Neural progenitor cell (in vitro differentiated cells): Measurements from ENCODE around the gene SMARCB1. TPM values are rescaled to one million over a fixed set of nuclear protein-coding genes. Genes with fewer than 3 reads are reported as not detected.

ENCODE experiments used
- DNase-seq: peaks from one replicate; pipeline ENCODE4 v3.0.0-alpha.2; 2016; ENCODE audit warnings: low spot score
- H2AFZ ChIP-seq: fragments of 200-600 bp; sonication (generic); replicated peaks from 2 replicates; pipeline ENCODE4 v1.6.1; 2016; ENCODE audit warnings: antibody characterized with exemption
- H3F3A ChIP-seq: fragments of 200-600 bp; sonication (generic); 2 replicates; pipeline ENCODE4 v1.6.1; 2016; ENCODE audit warnings: antibody characterized with exemption, low read depth
- H3K27ac ChIP-seq: fragments of 200-600 bp; sonication (generic); 2 replicates; pipeline ENCODE4 v1.5.1; 2016; ENCODE audit warnings: mild to moderate bottlenecking
- H3K27me3 ChIP-seq: fragments of 200-600 bp; sonication (generic); 2 replicates; pipeline ENCODE4 v1.6.1; 2016; ENCODE audit warnings: mild to moderate bottlenecking, moderate library complexity
- H3K36me3 ChIP-seq: fragments of 200-600 bp; sonication (generic); 2 replicates; pipeline ENCODE4 v1.5.1; 2016
- H3K4me1 ChIP-seq: fragments of 200-600 bp; sonication (generic); 2 replicates; pipeline ENCODE4 v1.6.1; 2016; ENCODE audit warnings: mixed run types
- H3K4me2 ChIP-seq: fragments of 200-600 bp; sonication (generic); 2 replicates; pipeline ENCODE4 v1.6.1; 2016
- H3K4me3 ChIP-seq: fragments of 200-600 bp; sonication (generic); 2 replicates; pipeline ENCODE4 v1.5.1; 2016
- H3K79me2 ChIP-seq: fragments of 200-600 bp; sonication (generic); 2 replicates; pipeline ENCODE4 v1.6.1; 2016; ENCODE audit warnings: low read depth
- H3K9ac ChIP-seq: fragments of 200-600 bp; sonication (generic); 2 replicates; pipeline ENCODE4 v1.6.1; 2016
- H3K9me3 ChIP-seq: fragments of 200-600 bp; sonication (generic); 2 replicates; pipeline ENCODE4 v1.5.1; 2016; ENCODE audit warnings: low read depth
- H4K20me1 ChIP-seq: fragments of 200-600 bp; sonication (generic); 2 replicates; pipeline ENCODE4 v1.6.1; 2016; ENCODE audit warnings: low read depth
- H3K27ac Mint-ChIP-seq: 3 replicates; pipeline ENCODE4 v1.8.0; 2021; ENCODE audit warnings: mixed read lengths
- H3K27me3 Mint-ChIP-seq: 2 replicates; pipeline ENCODE4 v1.8.0; 2022; ENCODE audit warnings: low read depth, mild to moderate bottlenecking, inconsistent platforms, moderate library complexity, mixed read lengths; ENCODE audit not compliant: insufficient read depth
- H3K36me3 Mint-ChIP-seq: 3 replicates; pipeline ENCODE4 v1.8.0; 2021; ENCODE audit warnings: mixed read lengths
- H3K4me1 Mint-ChIP-seq: 3 replicates; pipeline ENCODE4 v1.8.0; 2021; ENCODE audit warnings: mixed read lengths
- H3K4me3 Mint-ChIP-seq: 3 replicates; pipeline ENCODE4 v1.8.0; 2021; ENCODE audit warnings: mild to moderate bottlenecking, moderate library complexity, mixed read lengths
- H3K9me3 Mint-ChIP-seq: 3 replicates; pipeline ENCODE4 v1.8.0; 2020; ENCODE audit warnings: mixed read lengths
- EZH2 ChIP-seq: fragments of 200-600 bp; sonication (generic); IDR thresholded peaks from 2 replicates; pipeline ENCODE4 v1.6.1; 2017; ENCODE audit warnings: antibody characterized with exemption, mild to moderate bottlenecking, moderate library complexity
- EZH2phosphoT487 ChIP-seq: fragments of 200-600 bp; sonication (generic); IDR thresholded peaks from 2 replicates; pipeline ENCODE4 v1.6.1; 2017; ENCODE audit warnings: antibody characterized with exemption
- total RNA-seq: library from RNA; depleted of rRNA; stranded (reverse); fragments of >200 nt; gene quantifications from 2 replicates; pipeline ENCODE4 v1.2.3, GENCODE V29; 2015; ENCODE audit warnings: low replicate concordance
- TF ChIP-seq, protein P1 (sequence below): fragments of 200-600 bp; sonication (generic); IDR thresholded peaks from 2 replicates; pipeline ENCODE4 v1.5.1; 2017; ENCODE audit warnings: antibody characterized with exemption, mild to moderate bottlenecking

Gene SMARCB1
- total RNA-seq, 1 donor from 2014 or later, result 151 TPM

DNA sequence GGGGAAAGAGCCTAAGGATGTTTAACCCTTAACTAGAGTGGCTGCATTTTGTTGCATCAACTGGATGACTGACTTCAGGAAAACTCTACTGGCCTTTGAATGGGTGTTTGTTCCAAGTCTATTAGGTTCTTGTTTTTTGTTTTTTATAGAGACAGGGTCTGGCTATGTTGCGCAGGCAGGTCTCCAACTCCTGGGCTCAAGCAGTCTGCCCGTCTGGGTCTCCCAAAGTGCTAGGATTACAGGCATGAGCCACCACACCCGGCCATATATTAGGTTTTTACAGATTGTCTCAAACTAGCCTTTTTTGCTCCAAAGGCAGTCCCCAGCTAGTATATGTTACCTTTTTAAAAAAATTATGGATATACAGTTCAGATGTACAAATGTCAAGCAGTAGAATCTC is 1.1 kb downstream of the SMARCB1 start:
- Histone ChIP-seq H3K9ac (peak overlapping the region; percentile 55), H3K4me2 (peak overlapping the region; percentile 91), H3F3A (peaks cover 16% of the 10 kb centered on the region), H3K27ac (no peak overlapping the region), H4K20me1 (peaks cover 56% of the 10 kb centered on the region), H3K4me3 (peak overlapping the region; percentile 78), H3K9me3 (no peaks in the 10 kb centered on the region), H3K27me3 (no peaks in the 10 kb centered on the region), H3K36me3 (no peaks in the 10 kb centered on the region), H3K4me1 (peaks cover 24% of the 10 kb centered on the region), H2AFZ (no peak overlapping the region), H3K79me2 (peaks cover 56% of the 10 kb centered on the region)
- Mint-ChIP-seq H3K9me3 (no peaks in the 10 kb centered on the region), H3K4me1 (peaks cover 27% of the 10 kb centered on the region), H3K36me3 (peaks cover 11% of the 10 kb centered on the region), H3K27ac (no peak overlapping the region), H3K4me3 (peak overlapping the region; percentile 93), H3K27me3 (no peaks in the 10 kb centered on the region)
- peak; percentile 1 for DNase-seq
- TF ChIP-seq, protein P1, sequence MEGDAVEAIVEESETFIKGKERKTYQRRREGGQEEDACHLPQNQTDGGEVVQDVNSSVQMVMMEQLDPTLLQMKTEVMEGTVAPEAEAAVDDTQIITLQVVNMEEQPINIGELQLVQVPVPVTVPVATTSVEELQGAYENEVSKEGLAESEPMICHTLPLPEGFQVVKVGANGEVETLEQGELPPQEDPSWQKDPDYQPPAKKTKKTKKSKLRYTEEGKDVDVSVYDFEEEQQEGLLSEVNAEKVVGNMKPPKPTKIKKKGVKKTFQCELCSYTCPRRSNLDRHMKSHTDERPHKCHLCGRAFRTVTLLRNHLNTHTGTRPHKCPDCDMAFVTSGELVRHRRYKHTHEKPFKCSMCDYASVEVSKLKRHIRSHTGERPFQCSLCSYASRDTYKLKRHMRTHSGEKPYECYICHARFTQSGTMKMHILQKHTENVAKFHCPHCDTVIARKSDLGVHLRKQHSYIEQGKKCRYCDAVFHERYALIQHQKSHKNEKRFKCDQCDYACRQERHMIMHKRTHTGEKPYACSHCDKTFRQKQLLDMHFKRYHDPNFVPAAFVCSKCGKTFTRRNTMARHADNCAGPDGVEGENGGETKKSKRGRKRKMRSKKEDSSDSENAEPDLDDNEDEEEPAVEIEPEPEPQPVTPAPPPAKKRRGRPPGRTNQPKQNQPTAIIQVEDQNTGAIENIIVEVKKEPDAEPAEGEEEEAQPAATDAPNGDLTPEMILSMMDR, result no peak
- TF ChIP-seq EZH2 (no peak), EZH2phosphoT487 (no peak)

DNA sequence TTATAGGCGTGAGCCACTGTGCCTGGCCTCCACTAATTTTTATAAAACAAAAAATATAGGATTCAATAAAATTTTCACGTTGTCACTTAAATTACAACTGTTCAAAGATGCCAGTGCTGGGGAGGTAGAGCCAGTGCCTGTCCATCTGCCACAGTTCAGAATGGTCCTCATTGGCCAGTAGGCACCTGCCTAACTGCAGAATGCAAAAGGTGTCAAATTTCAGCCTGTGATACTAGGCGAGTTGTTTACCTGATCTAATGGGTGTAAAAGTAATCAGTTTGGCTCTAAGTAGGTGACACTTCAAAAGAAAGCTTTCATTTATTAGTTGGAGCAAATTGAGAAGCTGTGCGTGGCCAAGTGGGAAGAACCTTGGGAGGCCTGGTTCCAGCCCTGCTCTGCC is 2.4 kb downstream of the SMARCB1 start:
- peak; percentile 18 for DNase-seq
- no peak overlapping the region for H2AFZ ChIP-seq
- H3K36me3 ChIP-seq, result no peaks in the 10 kb centered on the region
- H3K4me3 Mint-ChIP-seq, result no peak overlapping the region
- H3K9ac ChIP-seq, result no peak overlapping the region
- H3K4me3 ChIP-seq, result no peak overlapping the region
- no peak overlapping the region for H3K27ac Mint-ChIP-seq
- peak overlapping the region; percentile 91 for H3K4me2 ChIP-seq
- no peaks in the 10 kb centered on the region for H3K27me3 ChIP-seq
- peaks cover 16% of the 10 kb centered on the region for H3F3A ChIP-seq
- H3K4me1 ChIP-seq, result peaks cover 24% of the 10 kb centered on the region
- H3K4me1 Mint-ChIP-seq, result peaks cover 27% of the 10 kb centered on the region
- no peak for TF ChIP-seq EZH2phosphoT487
- TF ChIP-seq, protein P1, result no peak
- TF ChIP-seq EZH2, result no peak
- H3K27me3 Mint-ChIP-seq, result no peaks in the 10 kb centered on the region
- H3K27ac ChIP-seq, result no peak overlapping the region
- H3K9me3 ChIP-seq, result no peaks in the 10 kb centered on the region
- peaks cover 62% of the 10 kb centered on the region for H3K79me2 ChIP-seq
- H4K20me1 ChIP-seq, result peaks cover 62% of the 10 kb centered on the region
- H3K9me3 Mint-ChIP-seq, result no peaks in the 10 kb centered on the region
- H3K36me3 Mint-ChIP-seq, result peaks cover 15% of the 10 kb centered on the region

DNA sequence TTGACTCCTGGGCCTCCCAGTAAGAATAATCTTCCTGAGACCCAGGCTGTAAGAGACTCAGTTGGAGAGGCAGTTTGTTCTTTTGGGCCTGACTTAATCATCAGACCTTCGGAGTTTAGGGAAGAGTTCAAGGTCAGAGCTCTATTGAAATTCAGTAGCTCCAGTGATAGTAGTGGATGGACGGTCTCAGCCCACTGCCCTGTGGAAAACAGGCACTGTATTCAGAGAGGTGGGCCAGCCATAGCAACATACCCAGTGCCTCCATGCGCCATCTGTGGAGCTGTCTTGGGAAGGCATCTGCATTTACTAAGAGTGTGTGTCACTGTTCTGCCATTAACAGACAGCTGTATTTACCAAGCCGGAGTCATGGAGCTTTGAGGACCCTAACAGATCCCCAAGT is 2.9 kb downstream of the SMARCB1 start:
- no peak overlapping the region for H3K4me3 Mint-ChIP-seq
- Histone ChIP-seq H3K9ac (no peak overlapping the region), H3K27me3 (no peaks in the 10 kb centered on the region), H3K4me2 (peak overlapping the region; percentile 91), H4K20me1 (peaks cover 62% of the 10 kb centered on the region), H3K36me3 (no peaks in the 10 kb centered on the region), H3K79me2 (peaks cover 62% of the 10 kb centered on the region), H3K4me1 (peaks cover 24% of the 10 kb centered on the region), H3K4me3 (no peak overlapping the region), H3F3A (peaks cover 16% of the 10 kb centered on the region), H3K9me3 (no peaks in the 10 kb centered on the region), H3K27ac (no peak overlapping the region), H2AFZ (no peak overlapping the region)
- no peak for DNase-seq
- no peak overlapping the region for H3K27ac Mint-ChIP-seq
- H3K36me3 Mint-ChIP-seq, result peaks cover 15% of the 10 kb centered on the region
- TF ChIP-seq EZH2 (no peak), EZH2phosphoT487 (no peak)
- TF ChIP-seq, protein P1, result no peak
- peaks cover 27% of the 10 kb centered on the region for H3K4me1 Mint-ChIP-seq
- H3K27me3 Mint-ChIP-seq, result no peaks in the 10 kb centered on the region
- H3K9me3 Mint-ChIP-seq, result no peaks in the 10 kb centered on the region
